ENCODE results near the gene APRT. TPM values are rescaled to one million over a fixed set of nuclear protein-coding genes. Genes with fewer than 3 reads are reported as not detected.

APRT gene
- total and polyA plus RNA-seq, 2 of the 8 experiments (the other 6 are each of a cell fraction or from before 2014, with no cell fraction given), result 221 to 267 TPM

DNA sequence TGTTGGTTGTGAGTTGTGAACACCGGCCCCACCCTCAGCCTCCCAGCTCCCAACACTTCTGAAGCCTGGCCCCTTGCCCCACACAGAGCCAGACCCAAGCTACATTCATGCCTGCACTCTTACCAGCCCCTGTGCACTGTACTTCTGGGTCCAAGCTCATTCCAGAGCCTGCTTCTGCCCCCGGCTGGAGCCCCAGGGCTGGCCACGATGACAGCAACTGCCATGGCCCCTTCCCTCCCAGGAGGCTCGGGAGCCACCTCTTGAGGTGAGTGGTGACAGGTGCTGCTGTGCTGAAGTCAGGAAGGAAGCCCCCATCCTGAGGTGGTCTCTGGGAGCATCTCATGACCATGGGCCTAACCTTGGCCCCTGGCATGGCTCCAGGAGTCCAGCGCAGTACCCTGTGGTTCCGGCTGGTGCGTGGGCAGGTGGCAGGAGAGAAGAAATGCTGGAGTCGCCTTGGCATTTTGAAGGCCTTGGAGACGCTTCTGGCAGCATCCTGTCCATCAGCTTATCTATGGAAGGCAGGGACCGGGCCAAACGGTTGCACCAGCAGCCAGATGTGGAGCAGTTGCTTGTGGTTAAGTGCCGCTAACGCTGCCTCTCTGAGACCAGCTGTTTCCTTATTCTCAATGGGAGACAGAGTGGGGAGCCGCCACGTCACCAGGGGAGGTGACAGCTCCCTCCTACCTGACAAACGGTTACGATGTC lies 12.0 kb downstream of the APRT start (continued):
- no peak for TF ChIP-seq SRF (IDR thresholded peaks at IDR 0.05; ENCODE audit: low read depth, low read length)
- TF ChIP-seq RNF2 (IDR thresholded peaks at IDR 0.05; ENCODE audit: borderline replicate concordance, low read depth, low read length, missing control alignments, poor library complexity, severe bottlenecking), result no peak
- no peak for TF ChIP-seq NANOG (IDR thresholded peaks at IDR 0.05; ENCODE audit: insufficient read depth, low read depth, low read length, poor library complexity, severe bottlenecking)
- no peak for TF ChIP-seq NRF1 (IDR thresholded peaks at IDR 0.05; ENCODE audit: low read depth, low read length)
- TF ChIP-seq MAX (IDR thresholded peaks at IDR 0.05), result no peak
- no peak for TF ChIP-seq SP4 (IDR thresholded peaks at IDR 0.05; ENCODE audit: low read length)

Data from H1 (cell line).